HG02763 (cell line): Measurements from ENCODE around the gene AIFM3.

Source experiments
- ATAC-seq: cut with Tn5 transposase; IDR thresholded peaks from one replicate; pipeline ENCODE4 v1.9.1; 2021; ENCODE audit warnings: mild to moderate bottlenecking, moderate library complexity; ENCODE audit not compliant: unreplicated experiment

The AIFM3 gene

GRCh38 chr22:20973634-20974286 is 6.7 kb downstream of the AIFM3 start:
- ATAC-seq, result no peak

GRCh38 chr22:20974336-20974955 is 7.4 kb downstream of the AIFM3 start:
- no peak for ATAC-seq

GRCh38 chr22:20975541-20976290 is 8.7 kb downstream of the AIFM3 start:
- no peak for ATAC-seq

GRCh38 chr22:20976291-20976877 is 9.3 kb downstream of the AIFM3 start:
- ATAC-seq, result no peak

GRCh38 chr22:20977019-20977418 is 10.0 kb downstream of the AIFM3 start:
- no peak for ATAC-seq

GRCh38 chr22:20977516-20978170 is 10.6 kb downstream of the AIFM3 start:
- no peak for ATAC-seq

- ATAC-seq, result no peak
Observed at GRCh38 chr22:20978419-20978818, 11.4 kb downstream of the AIFM3 start.

- no peak for ATAC-seq
Observed at GRCh38 chr22:20979243-20979809, 12.3 kb downstream of the AIFM3 start.

GRCh38 chr22:20979940-20980453 is 12.9 kb downstream of the AIFM3 start:
- no peak for ATAC-seq

- no peak for ATAC-seq
Observed at GRCh38 chr22:20980523-20980922, 13.5 kb downstream of the AIFM3 start.

- ATAC-seq, result no peak
Observed at GRCh38 chr22:20980938-20981722, 14.1 kb downstream of the AIFM3 start.

- ATAC-seq, result peak; percentile 78
Observed at GRCh38 chr22:20981787-20982562, 14.9 kb downstream of the AIFM3 start, which contains the start of gene LZTR1. Gene LZTR1 (plus strand): TSS chr22:20982297. CDS start chr22:20982372, 75 bp downstream.

- ATAC-seq, result peak; percentile 7
Observed at GRCh38 chr22:20982563-20982882, 15.5 kb downstream of the AIFM3 start.

GRCh38 chr22:20983081-20983771 is 16.2 kb downstream of the AIFM3 start:
- ATAC-seq, result no peak

GRCh38 chr22:20985720-20986119 is 18.7 kb downstream of the AIFM3 start:
- ATAC-seq, result no peak

GRCh38 chr22:20986365-20986764 is 19.3 kb downstream of the AIFM3 start:
- no peak for ATAC-seq

GRCh38 chr22:20987375-20987774 is 20.3 kb downstream of the AIFM3 start:
- ATAC-seq, result no peak

- ATAC-seq, result no peak
Observed at GRCh38 chr22:20988573-20989322, 21.7 kb downstream of the AIFM3 start.
